SK-N-SH treated with all-trans-retinoic acid at 6 μM for 48 hours (cell line): ENCODE results near the gene RIC8A.

Experiments used
- ATAC-seq: fragments of 200-7000 bp; cut with Tn5 transposase; 3 replicates; pipeline ENCODE4 v1.9.1; 2020; ENCODE audit warnings: mild to moderate bottlenecking, moderate library complexity
- ARNTL ChIP-seq: fragments of 450-650 bp; formaldehyde crosslinking; IDR thresholded peaks from 2 replicates; pipeline ENCODE4 v1.5.0; 2020; ENCODE audit warnings: low read depth, mild to moderate bottlenecking, moderate library complexity, borderline replicate concordance
- BACH2 ChIP-seq: fragments of 250-450 bp; sonication (Bioruptor Pico); IDR thresholded peaks from 2 replicates; pipeline ENCODE4 v1.9.0; 2021; ENCODE audit warnings: mild to moderate bottlenecking, borderline replicate concordance
- CREB5 ChIP-seq: fragments of 250-450 bp; sonication (Bioruptor Pico); IDR thresholded peaks from 2 replicates; pipeline ENCODE4 v1.5.1; 2020; ENCODE audit warnings: low read depth, mild to moderate bottlenecking, moderate library complexity
- CSDC2 ChIP-seq: fragments of 250-450 bp; sonication (Bioruptor Pico); IDR thresholded peaks from 2 replicates; pipeline ENCODE4 v1.5.0; 2020; ENCODE audit warnings: mild to moderate bottlenecking, moderate library complexity
- CSRNP3 ChIP-seq: fragments of 250-450 bp; sonication (Bioruptor Pico); IDR thresholded peaks from 2 replicates; pipeline ENCODE4 v1.5.1; 2021; ENCODE audit warnings: mild to moderate bottlenecking, moderate library complexity
- ESRRG ChIP-seq: fragments of 250-450 bp; sonication (Bioruptor Pico); IDR thresholded peaks from 2 replicates; pipeline ENCODE4 v1.6.1; 2021; ENCODE audit warnings: mild to moderate bottlenecking
- GLIS3 ChIP-seq: fragments of 250-450 bp; sonication (Bioruptor Pico); IDR thresholded peaks from 2 replicates; pipeline ENCODE4 v1.5.0; 2020; ENCODE audit warnings: mild to moderate bottlenecking, moderate library complexity
- ISL1 ChIP-seq: fragments of 250-450 bp; sonication (Bioruptor Pico); IDR thresholded peaks from 2 replicates; pipeline ENCODE4 v2.1.2; 2022; ENCODE audit warnings: mild to moderate bottlenecking, moderate library complexity
- OSR1 ChIP-seq: fragments of 250-450 bp; sonication (Bioruptor Pico); IDR thresholded peaks from 2 replicates; pipeline ENCODE4 v1.8.0; 2022; ENCODE audit warnings: moderate library complexity, mild to moderate bottlenecking, inconsistent platforms
- PATZ1 ChIP-seq: fragments of 250-450 bp; sonication (Bioruptor Pico); IDR thresholded peaks from 2 replicates; pipeline ENCODE4 v1.8.0; 2020; ENCODE audit warnings: mild to moderate bottlenecking, moderate library complexity, borderline replicate concordance
- POU6F1 ChIP-seq: fragments of 250-450 bp; sonication (Bioruptor Pico); IDR thresholded peaks from 2 replicates; pipeline ENCODE4 v1.8.0; 2021; ENCODE audit warnings: low read depth, mild to moderate bottlenecking, moderate library complexity, borderline replicate concordance
- PPARA ChIP-seq: fragments of 250-450 bp; sonication (Bioruptor Pico); IDR thresholded peaks from 2 replicates; pipeline ENCODE4 v1.5.0; 2020; ENCODE audit warnings: mild to moderate bottlenecking, borderline replicate concordance
- RARB ChIP-seq: fragments of 250-450 bp; sonication (Bioruptor Pico); IDR thresholded peaks from 2 replicates; pipeline ENCODE4 v1.8.0; 2021; ENCODE audit warnings: mild to moderate bottlenecking, moderate library complexity
- SNAI2 ChIP-seq: fragments of 250-450 bp; sonication (Bioruptor Pico); IDR thresholded peaks from 2 replicates; pipeline ENCODE4 v1.5.0; 2020; ENCODE audit warnings: mild to moderate bottlenecking, moderate library complexity
- TCF4 ChIP-seq: fragments of 250-450 bp; sonication (Bioruptor Pico); IDR thresholded peaks from 2 replicates; pipeline ENCODE4 v1.8.0; 2021; ENCODE audit warnings: mild to moderate bottlenecking, moderate library complexity, borderline replicate concordance
- TOX ChIP-seq: fragments of 250-450 bp; sonication (Bioruptor Pico); IDR thresholded peaks from 2 replicates; pipeline ENCODE4 v1.8.0; 2021; ENCODE audit warnings: mild to moderate bottlenecking, moderate library complexity, borderline replicate concordance
- TSHZ2 ChIP-seq: fragments of 250-450 bp; sonication (Bioruptor Pico); IDR thresholded peaks from 2 replicates; pipeline ENCODE4 v1.5.0; 2020; ENCODE audit warnings: mild to moderate bottlenecking, moderate library complexity
- ZC3H10 ChIP-seq: fragments of 250-450 bp; sonication (Bioruptor Pico); IDR thresholded peaks from 2 replicates; pipeline ENCODE4 v1.5.1; 2021; ENCODE audit warnings: mild to moderate bottlenecking, moderate library complexity
- ZFP3 ChIP-seq: fragments of 250-450 bp; sonication (Bioruptor Pico); IDR thresholded peaks from 2 replicates; pipeline ENCODE4 v1.5.0; 2020; ENCODE audit warnings: mild to moderate bottlenecking, moderate library complexity
- ZFP30 ChIP-seq: fragments of 450-650 bp; formaldehyde crosslinking; IDR thresholded peaks from 2 replicates; pipeline ENCODE4 v1.5.0; 2022; ENCODE audit warnings: mild to moderate bottlenecking, moderate library complexity
- ZNF70 ChIP-seq: fragments of 450-650 bp; formaldehyde crosslinking; IDR thresholded peaks from 2 replicates; pipeline ENCODE4 v1.5.0; 2020; ENCODE audit warnings: mild to moderate bottlenecking, moderate library complexity
- ZNF8 ChIP-seq: fragments of 450-650 bp; formaldehyde crosslinking; IDR thresholded peaks from 2 replicates; pipeline ENCODE4 v1.5.0; 2020; ENCODE audit warnings: mild to moderate bottlenecking, moderate library complexity

Gene RIC8A

GRCh38 chr11:211295-211694, 3.8 kb downstream of the RIC8A start:
- ATAC-seq = no peak
- no peak for TF ChIP-seq ESRRG (CRISPR knock-in tag)
- TF ChIP-seq PATZ1 (CRISPR knock-in tag) = no peak
- no peak for TF ChIP-seq TSHZ2
- no peak for TF ChIP-seq TCF4 (CRISPR knock-in tag)
- TF ChIP-seq ZFP30 (CRISPR knock-in tag) = no peak
- no peak for TF ChIP-seq OSR1
- TF ChIP-seq POU6F1 = no peak
- no peak for TF ChIP-seq CSDC2 (CRISPR knock-in tag)
- no peak for TF ChIP-seq ZFP3 (CRISPR knock-in tag)
- no peak for TF ChIP-seq PPARA (CRISPR knock-in tag)
- TF ChIP-seq RARB (CRISPR knock-in tag) = no peak
- TF ChIP-seq ZC3H10 (CRISPR knock-in tag) = no peak
- no peak for TF ChIP-seq TOX
- TF ChIP-seq ARNTL (CRISPR knock-in tag) = no peak
- no peak for TF ChIP-seq BACH2
- TF ChIP-seq, all 23 proteins: peak for 0

GRCh38 chr11:211741-212140, 4.2 kb downstream of the RIC8A start:
- ATAC-seq = no peak
- TF ChIP-seq ZC3H10 (CRISPR knock-in tag) = no peak
- no peak for TF ChIP-seq CSDC2 (CRISPR knock-in tag)
- no peak for TF ChIP-seq CREB5 (CRISPR knock-in tag)
- TF ChIP-seq PPARA (CRISPR knock-in tag) = no peak
- no peak for TF ChIP-seq SNAI2 (CRISPR knock-in tag)
- TF ChIP-seq ZNF8 (CRISPR knock-in tag) = no peak
- no peak for TF ChIP-seq ISL1 (CRISPR knock-in tag)
- TF ChIP-seq, all 23 proteins: peak for 0

- ATAC-seq = no peak
- TF ChIP-seq TOX (no peak), GLIS3 (CRISPR knock-in tag) (no peak), ARNTL (CRISPR knock-in tag) (no peak), RARB (CRISPR knock-in tag) (no peak), PATZ1 (CRISPR knock-in tag) (no peak), ZNF70 (no peak), POU6F1 (no peak), CSDC2 (CRISPR knock-in tag) (no peak), CSRNP3 (CRISPR knock-in tag) (no peak), PPARA (CRISPR knock-in tag) (no peak), ISL1 (CRISPR knock-in tag) (no peak), ESRRG (CRISPR knock-in tag) (no peak), ZC3H10 (CRISPR knock-in tag) (no peak)
Observed at GRCh38 chr11:212150-213100, 4.9 kb downstream of the RIC8A start.
